Effector memory CD4-positive, alpha-beta T cell (primary cell): ENCODE results near the gene EGLN1.

Source experiments
- DNase-seq, 3 donors: peaks; one replicate each; pipeline ENCODE4 v3.0.0-alpha.2; 2020
- H3K27ac ChIP-seq: 2 replicates; pipeline ENCODE4 v1.7.0; 2013; ENCODE audit warnings: mild to moderate bottlenecking, low read length, moderate library complexity; ENCODE audit not compliant: insufficient read depth, poor library complexity, severe bottlenecking
- H3K27me3 ChIP-seq: replicated peaks from 2 replicates; pipeline ENCODE4 v1.7.0; 2013; ENCODE audit warnings: mild to moderate bottlenecking, low read length; ENCODE audit not compliant: insufficient read depth, control insufficient read depth, poor library complexity, severe bottlenecking
- H3K36me3 ChIP-seq: 2 replicates; pipeline ENCODE4 v1.7.0; 2013; ENCODE audit warnings: mild to moderate bottlenecking, low read length, moderate library complexity; ENCODE audit not compliant: control insufficient read depth, insufficient read depth
- H3K4me1 ChIP-seq: 2 replicates; pipeline ENCODE4 v1.7.0; 2013; ENCODE audit warnings: low read length, mild to moderate bottlenecking; ENCODE audit not compliant: control insufficient read depth, insufficient read depth, poor library complexity, severe bottlenecking
- H3K4me3 ChIP-seq: 2 replicates; pipeline ENCODE4 v1.7.0; 2013; ENCODE audit warnings: low read length, low read depth, mild to moderate bottlenecking; ENCODE audit not compliant: insufficient read depth, poor library complexity, severe bottlenecking
- H3K9me3 ChIP-seq: 2 replicates; pipeline ENCODE4 v1.7.0; 2013; ENCODE audit warnings: mild to moderate bottlenecking, low read length, moderate library complexity; ENCODE audit not compliant: control insufficient read depth

Gene EGLN1

GRCh38 chr1:231386466-231386865, 35.6 kb downstream of the EGLN1 start:
- Histone ChIP-seq H3K27ac (no peak overlapping the region), H3K27me3 (no peaks in the 10 kb centered on the region), H3K4me3 (no peak overlapping the region), H3K9me3 (no peaks in the 10 kb centered on the region), H3K36me3 (no peaks in the 10 kb centered on the region), H3K4me1 (no peaks in the 10 kb centered on the region)
- no peak for DNase-seq

GRCh38 chr1:231385416-231385748, 36.7 kb downstream of the EGLN1 start:
- no peak for DNase-seq
- H3K36me3 ChIP-seq, result no peaks in the 10 kb centered on the region
- H3K4me1 ChIP-seq, result peaks cover 2% of the 10 kb centered on the region
- no peak overlapping the region for H3K4me3 ChIP-seq
- no peak overlapping the region for H3K27ac ChIP-seq
- H3K27me3 ChIP-seq, result no peaks in the 10 kb centered on the region
- no peaks in the 10 kb centered on the region for H3K9me3 ChIP-seq

GRCh38 chr1:231384696-231385415, 37.2 kb downstream of the EGLN1 start:
- H3K27me3 ChIP-seq, result no peaks in the 10 kb centered on the region

DNA sequence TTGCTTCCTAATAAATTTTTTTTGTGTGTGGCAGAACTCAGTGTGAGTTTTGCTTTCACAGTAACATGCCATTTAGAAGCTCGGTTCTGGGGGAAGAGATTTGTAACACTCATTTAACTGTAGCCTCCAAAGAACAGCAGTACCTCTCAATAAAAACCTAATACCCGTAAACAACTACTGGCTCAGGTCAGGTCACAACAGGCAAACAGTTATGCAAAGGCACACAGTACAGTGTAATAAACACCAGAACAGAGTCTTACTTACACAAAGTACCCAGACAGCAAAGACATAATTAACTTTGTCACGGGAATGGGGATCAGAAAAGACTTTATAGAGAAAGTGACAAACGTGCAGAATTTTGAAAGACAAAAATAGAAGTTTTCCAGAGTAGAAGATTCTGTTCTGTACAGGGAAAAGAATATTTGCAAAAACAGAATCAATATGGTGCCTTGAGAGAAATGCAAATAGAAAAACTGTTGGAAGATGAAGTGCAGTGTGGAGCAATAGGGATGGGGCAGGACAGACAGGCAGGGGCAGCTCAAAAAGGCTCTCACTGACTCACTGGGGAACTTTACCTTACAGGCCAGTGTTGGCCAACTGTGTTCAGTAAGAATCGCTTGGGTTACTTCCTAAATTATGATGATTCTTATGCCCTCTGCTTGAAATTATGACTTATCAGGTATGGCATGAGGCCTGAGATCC, 38.8 kb downstream of the EGLN1 start:
- Histone ChIP-seq H3K27me3 (no peaks in the 10 kb centered on the region), H3K9me3 (no peaks in the 10 kb centered on the region), H3K27ac (no peak overlapping the region), H3K36me3 (no peaks in the 10 kb centered on the region), H3K4me3 (no peak overlapping the region), H3K4me1 (peaks cover 2% of the 10 kb centered on the region)
- no peak for DNase-seq

More at GRCh38 chr1:231384696-231385415, 37.2 kb downstream of the EGLN1 start:
- DNase-seq, result no peak
- Histone ChIP-seq H3K9me3 (no peaks in the 10 kb centered on the region), H3K36me3 (no peaks in the 10 kb centered on the region), H3K4me1 (peaks cover 2% of the 10 kb centered on the region), H3K4me3 (no peak overlapping the region), H3K27ac (no peak overlapping the region)

DNA sequence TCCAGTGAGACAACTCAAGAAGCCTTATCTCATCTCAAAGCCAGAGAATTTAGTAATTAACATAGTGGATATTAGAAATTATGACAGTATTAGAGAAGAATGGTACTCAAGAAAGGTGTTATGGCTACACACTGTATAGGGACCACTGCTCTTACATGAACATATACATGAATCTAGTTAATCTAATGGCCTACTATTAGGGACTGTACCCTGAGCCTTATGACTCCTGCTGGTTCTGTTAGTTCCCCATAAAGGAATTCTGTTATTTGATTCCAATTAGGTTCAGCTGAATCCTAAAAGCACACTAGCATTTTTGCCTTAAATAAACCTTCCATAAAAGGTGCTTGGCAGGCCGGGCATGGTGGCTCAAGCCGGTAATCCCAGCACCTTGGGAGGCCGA, 39.7 kb downstream of the EGLN1 start:
- no peaks in the 10 kb centered on the region for H3K27me3 ChIP-seq
- H3K4me3 ChIP-seq, result no peak overlapping the region
- no peak overlapping the region for H3K27ac ChIP-seq
- peaks cover 8% of the 10 kb centered on the region for H3K4me1 ChIP-seq
- H3K36me3 ChIP-seq, result no peaks in the 10 kb centered on the region
- no peak for DNase-seq
- H3K9me3 ChIP-seq, result no peaks in the 10 kb centered on the region

GRCh38 chr1:231381729-231382128, 40.4 kb downstream of the EGLN1 start:
- no peak overlapping the region for H3K4me3 ChIP-seq
- no peak overlapping the region for H3K27ac ChIP-seq
- DNase-seq, result no peak

GRCh38 chr1:231376875-231377549, 45.1 kb downstream of the EGLN1 start:
- H3K27me3 ChIP-seq, result no peaks in the 10 kb centered on the region
- no peak overlapping the region for H3K4me3 ChIP-seq
- peaks cover 8% of the 10 kb centered on the region for H3K4me1 ChIP-seq
- no peak overlapping the region for H3K27ac ChIP-seq
- no peak for DNase-seq
- H3K9me3 ChIP-seq, result no peaks in the 10 kb centered on the region
- H3K36me3 ChIP-seq, result no peaks in the 10 kb centered on the region

More at GRCh38 chr1:231381729-231382128, 40.4 kb downstream of the EGLN1 start:
- H3K9me3 ChIP-seq, result no peaks in the 10 kb centered on the region
- peaks cover 8% of the 10 kb centered on the region for H3K4me1 ChIP-seq
- H3K27me3 ChIP-seq, result no peaks in the 10 kb centered on the region
- H3K36me3 ChIP-seq, result no peaks in the 10 kb centered on the region

- Histone ChIP-seq H3K27me3 (no peaks in the 10 kb centered on the region), H3K9me3 (no peaks in the 10 kb centered on the region), H3K4me1 (peaks cover 8% of the 10 kb centered on the region), H3K4me3 (no peak overlapping the region), H3K36me3 (no peaks in the 10 kb centered on the region), H3K27ac (no peak overlapping the region)
- DNase-seq, result no peak
Measured at GRCh38 chr1:231376101-231376500, 46.0 kb downstream of the EGLN1 start.

DNA sequence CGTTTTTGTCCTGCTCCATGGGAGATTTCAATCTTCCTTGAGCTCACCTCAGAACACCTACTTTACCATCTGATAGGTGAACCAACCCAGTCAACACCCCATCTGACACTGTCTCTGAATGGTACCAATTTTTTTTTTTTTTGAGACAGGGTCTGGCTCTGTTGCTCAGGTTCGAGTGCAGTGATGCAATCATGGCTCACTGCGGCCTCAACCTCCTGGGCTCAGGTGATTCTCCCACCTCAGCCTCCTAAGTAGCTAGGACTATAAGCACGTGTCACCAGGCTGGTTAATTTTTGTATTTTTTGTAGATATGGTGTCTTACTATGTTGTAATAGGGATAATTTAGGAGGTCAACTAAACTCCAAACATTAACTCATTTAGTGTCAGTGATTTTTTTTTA, 47.7 kb downstream of the EGLN1 start:
- Histone ChIP-seq H3K36me3 (no peaks in the 10 kb centered on the region), H3K9me3 (no peaks in the 10 kb centered on the region), H3K27ac (no peak overlapping the region), H3K4me3 (no peak overlapping the region), H3K27me3 (no peaks in the 10 kb centered on the region), H3K4me1 (peaks cover 5% of the 10 kb centered on the region)
- DNase-seq, result no peak

DNA sequence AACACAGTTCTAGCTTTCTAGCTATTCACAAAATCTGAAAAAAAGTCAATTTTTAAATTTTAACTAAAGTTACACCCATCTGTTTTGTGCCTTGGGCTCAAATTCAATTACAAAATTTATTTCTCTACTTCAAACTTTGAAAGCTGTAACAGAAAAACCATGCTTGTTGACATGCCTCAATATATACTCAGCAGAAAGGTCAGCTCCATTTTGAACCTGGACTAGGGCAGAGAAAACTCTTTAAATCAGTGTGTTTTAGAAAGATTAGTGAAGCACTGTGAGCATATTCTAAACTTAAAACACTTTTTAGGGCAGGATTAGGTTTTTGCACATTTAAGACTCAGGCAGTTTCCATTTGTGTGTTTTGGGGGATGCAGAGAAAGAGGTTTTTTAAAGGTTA, 49.6 kb downstream of the EGLN1 start:
- DNase-seq, result no peak
- Histone ChIP-seq H3K36me3 (peaks cover 6% of the 10 kb centered on the region), H3K27me3 (no peaks in the 10 kb centered on the region), H3K4me3 (no peak overlapping the region), H3K27ac (no peak overlapping the region), H3K9me3 (no peaks in the 10 kb centered on the region), H3K4me1 (no peaks in the 10 kb centered on the region)
